Right atrium auricular region (tissue), 2 donors: Measurements from ENCODE around the gene ERCC6. TPM values are rescaled to one million over a fixed set of nuclear protein-coding genes. Genes with fewer than 3 reads are reported as not detected.

Source experiments
- DNase-seq: peaks from one replicate; pipeline ENCODE4 v3.0.0-alpha.2; 2019; ENCODE audit warnings: low spot score
- H3K27ac ChIP-seq, 2 donors: fragments of 200-600 bp; sonication (generic); 1 replicate in 1 of 2; 2 replicates in 1 of 2; pipeline ENCODE4 v1.5.1; 2016 to 2019
- H3K27me3 ChIP-seq, 2 donors: fragments of 200-600 bp; sonication (generic); one replicate each; pipeline versions ENCODE4 v1.5.1 to v1.6.0; 2017 to 2019
- H3K36me3 ChIP-seq: fragments of 200-600 bp; sonication (generic); one replicate; pipeline ENCODE4 v1.5.1; 2016
- H3K4me1 ChIP-seq, 2 donors: fragments of 200-600 bp; sonication (generic); one replicate each; pipeline versions ENCODE4 v1.5.1 to v1.6.0; 2017 to 2019
- H3K4me3 ChIP-seq, 2 donors: fragments of 200-600 bp; sonication (generic); 1 replicate in 1 of 2; 2 replicates in 1 of 2; pipeline ENCODE4 v1.5.1; 2017 to 2019; ENCODE audit warnings: mild to moderate bottlenecking in 1 of 2, moderate library complexity in 1 of 2
- H3K9me3 ChIP-seq, 2 donors: fragments of 200-600 bp; sonication (generic); one replicate each; pipeline ENCODE4 v1.5.1; 2019
- total RNA-seq, 2 donors: library from RNA; depleted of rRNA; stranded (reverse); fragments of >200 nt; gene quantifications; one replicate each; pipeline ENCODE4 v1.1.0, GENCODE V29; 2016
- TF ChIP-seq, protein P1 (sequence below), 2 donors: fragments of 200-600 bp; sonication (generic); IDR thresholded peaks; one replicate each; pipeline ENCODE4 v1.5.1; 2019; ENCODE audit warnings: antibody characterized with exemption in 2 of 2

The ERCC6 gene
- total RNA-seq, 2 donors from 2014 or later = 11.5 to 12.0 TPM

DNA sequence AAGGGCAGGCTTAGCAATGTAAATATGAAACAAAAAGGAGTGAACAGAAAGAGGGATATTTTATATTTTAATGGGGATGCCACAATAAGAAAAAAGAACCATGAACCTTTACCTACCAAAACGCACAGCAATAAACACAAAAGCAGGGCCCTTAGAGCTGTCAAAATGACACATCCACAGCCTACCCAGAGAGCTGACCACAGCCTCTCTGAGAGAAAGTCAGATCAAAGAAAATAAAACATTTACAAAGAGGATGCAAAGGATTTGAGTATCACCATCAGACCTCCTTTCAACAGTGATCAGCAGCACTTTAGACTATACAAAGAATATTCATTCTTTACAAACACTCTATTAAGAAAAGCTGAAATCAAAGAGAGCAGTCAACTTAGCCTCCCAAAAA, 52.9 kb downstream of the ERCC6 start:
- no peak for DNase-seq
- TF ChIP-seq, protein P1, sequence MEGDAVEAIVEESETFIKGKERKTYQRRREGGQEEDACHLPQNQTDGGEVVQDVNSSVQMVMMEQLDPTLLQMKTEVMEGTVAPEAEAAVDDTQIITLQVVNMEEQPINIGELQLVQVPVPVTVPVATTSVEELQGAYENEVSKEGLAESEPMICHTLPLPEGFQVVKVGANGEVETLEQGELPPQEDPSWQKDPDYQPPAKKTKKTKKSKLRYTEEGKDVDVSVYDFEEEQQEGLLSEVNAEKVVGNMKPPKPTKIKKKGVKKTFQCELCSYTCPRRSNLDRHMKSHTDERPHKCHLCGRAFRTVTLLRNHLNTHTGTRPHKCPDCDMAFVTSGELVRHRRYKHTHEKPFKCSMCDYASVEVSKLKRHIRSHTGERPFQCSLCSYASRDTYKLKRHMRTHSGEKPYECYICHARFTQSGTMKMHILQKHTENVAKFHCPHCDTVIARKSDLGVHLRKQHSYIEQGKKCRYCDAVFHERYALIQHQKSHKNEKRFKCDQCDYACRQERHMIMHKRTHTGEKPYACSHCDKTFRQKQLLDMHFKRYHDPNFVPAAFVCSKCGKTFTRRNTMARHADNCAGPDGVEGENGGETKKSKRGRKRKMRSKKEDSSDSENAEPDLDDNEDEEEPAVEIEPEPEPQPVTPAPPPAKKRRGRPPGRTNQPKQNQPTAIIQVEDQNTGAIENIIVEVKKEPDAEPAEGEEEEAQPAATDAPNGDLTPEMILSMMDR (IDR thresholded peaks at IDR 0.05) = no peak
- Histone ChIP-seq H3K27ac (no peak overlapping the region), H3K36me3 (no peaks in the 10 kb centered on the region), H3K4me1 (no peaks in the 10 kb centered on the region), H3K9me3 (no peaks in the 10 kb centered on the region), H3K4me3 (no peak overlapping the region), H3K27me3 (no peaks in the 10 kb centered on the region)

DNA sequence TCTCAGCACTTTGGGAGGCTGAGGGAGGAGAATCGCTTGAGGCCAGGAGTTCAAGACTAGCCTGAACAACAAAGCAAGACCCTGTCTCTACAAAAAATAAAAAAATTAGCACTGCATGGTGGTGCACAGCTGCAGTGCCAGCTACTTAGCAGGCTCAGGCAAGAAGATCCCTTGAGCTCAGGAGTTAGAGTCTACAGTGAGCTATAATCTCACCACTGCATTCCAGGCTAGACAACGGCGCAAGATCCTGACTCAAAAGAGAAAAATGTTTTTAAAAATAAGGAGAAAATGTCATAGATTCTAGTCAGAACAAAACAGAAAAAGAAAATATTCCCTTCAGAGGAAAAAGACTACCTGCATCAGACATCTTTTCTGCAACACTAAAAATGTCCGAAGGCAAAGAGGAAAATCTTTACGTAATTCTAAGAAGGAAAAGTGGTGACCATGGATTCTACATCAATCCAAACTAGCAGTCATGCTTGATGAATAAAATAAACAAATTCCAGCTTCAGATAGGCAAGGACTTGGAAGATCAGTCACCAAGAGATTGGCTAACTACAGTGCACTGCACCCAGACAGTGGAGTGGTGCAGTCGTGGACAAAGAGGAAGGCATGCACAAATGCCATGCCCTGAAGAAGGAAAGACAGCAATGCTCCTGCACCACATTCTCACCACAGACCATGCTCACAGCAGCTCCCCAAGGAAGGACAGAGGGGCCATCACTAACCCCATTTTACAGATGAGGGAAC, 54.3 kb downstream of the ERCC6 start:
- TF ChIP-seq, protein P1 (IDR thresholded peaks at IDR 0.05) = no peak
- Histone ChIP-seq H3K9me3 (no peaks in the 10 kb centered on the region), H3K4me1 (no peaks in the 10 kb centered on the region), H3K27me3 (no peaks in the 10 kb centered on the region), H3K36me3 (peaks cover 4% of the 10 kb centered on the region), H3K4me3 (no peak overlapping the region), H3K27ac (no peak overlapping the region)
- DNase-seq = no peak

DNA sequence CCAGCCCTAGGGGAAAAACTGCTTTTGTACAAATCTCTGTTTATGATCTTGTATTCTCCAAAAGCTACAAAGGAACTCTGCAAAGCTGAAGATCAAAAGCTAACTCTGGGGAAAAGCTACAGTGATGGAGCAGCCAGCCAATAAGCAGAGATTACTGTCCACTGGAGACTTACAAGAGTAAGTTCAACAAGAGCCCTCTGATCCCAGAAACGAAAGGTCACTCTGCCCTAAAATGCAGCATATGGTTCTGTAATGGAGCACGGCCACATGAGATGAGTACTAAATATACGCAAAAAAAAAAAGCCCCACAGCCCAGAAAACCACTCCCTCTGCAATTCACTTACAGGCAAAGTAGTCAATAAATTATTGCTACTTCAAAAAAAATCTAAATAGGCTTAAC, 60.1 kb downstream of the ERCC6 start:
- no peaks in the 10 kb centered on the region for H3K9me3 ChIP-seq
- H3K4me1 ChIP-seq = no peaks in the 10 kb centered on the region
- no peak overlapping the region for H3K4me3 ChIP-seq
- H3K27me3 ChIP-seq = no peaks in the 10 kb centered on the region
- DNase-seq = no peak
- TF ChIP-seq, protein P1 (IDR thresholded peaks at IDR 0.05) = no peak
- H3K27ac ChIP-seq = no peak overlapping the region
- peaks cover 37% of the 10 kb centered on the region for H3K36me3 ChIP-seq

DNA sequence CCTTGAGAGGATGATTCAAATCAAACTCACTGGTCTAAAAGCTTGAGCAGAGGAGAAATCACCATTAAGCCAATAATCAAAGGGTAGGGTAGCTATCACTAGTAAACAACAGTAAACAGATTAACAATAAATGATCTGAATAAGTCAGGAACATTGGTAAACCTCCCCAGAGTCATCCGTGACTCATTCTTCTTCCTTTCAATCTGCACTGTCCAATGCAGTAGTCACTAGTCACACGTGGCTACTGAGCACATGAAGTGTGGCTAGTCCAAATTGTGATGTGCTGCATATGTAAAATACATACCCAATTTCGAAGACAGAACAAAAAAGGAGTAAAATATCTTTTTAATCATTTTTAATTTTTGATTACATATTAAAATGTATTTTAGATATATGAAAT, 64.0 kb downstream of the ERCC6 start:
- Histone ChIP-seq H3K4me1 (no peaks in the 10 kb centered on the region), H3K27ac (no peak overlapping the region), H3K27me3 (no peaks in the 10 kb centered on the region), H3K36me3 (peaks cover 72% of the 10 kb centered on the region), H3K9me3 (no peaks in the 10 kb centered on the region), H3K4me3 (no peak overlapping the region)
- TF ChIP-seq, protein P1 (IDR thresholded peaks at IDR 0.05) = no peak
- no peak for DNase-seq

DNA sequence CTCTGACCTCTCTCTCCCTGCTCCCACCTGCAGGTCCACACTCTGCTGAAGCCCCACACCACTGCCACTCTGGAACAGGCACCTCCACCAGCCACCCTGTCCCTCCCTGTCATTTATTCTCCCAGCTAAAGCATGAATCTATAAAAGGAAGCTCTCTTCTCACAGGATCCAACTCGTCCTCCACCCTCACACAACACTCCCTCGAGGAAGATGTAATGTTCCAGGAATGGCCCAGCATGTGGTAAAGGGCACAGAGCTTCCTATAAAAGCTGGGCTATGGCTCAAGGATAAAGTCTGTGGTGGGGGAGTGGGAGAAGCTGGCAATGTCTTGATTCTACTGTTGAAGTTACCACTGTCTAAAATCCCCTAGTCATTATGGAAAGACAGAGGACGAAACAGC, 67.4 kb downstream of the ERCC6 start:
- TF ChIP-seq, protein P1 (IDR thresholded peaks at IDR 0.05) = no peak
- H3K4me1 ChIP-seq = no peaks in the 10 kb centered on the region
- H3K36me3 ChIP-seq = peaks cover 68% of the 10 kb centered on the region
- H3K9me3 ChIP-seq = no peaks in the 10 kb centered on the region
- DNase-seq = no peak
- no peak overlapping the region for H3K4me3 ChIP-seq
- no peak overlapping the region for H3K27ac ChIP-seq
- no peaks in the 10 kb centered on the region for H3K27me3 ChIP-seq

DNA sequence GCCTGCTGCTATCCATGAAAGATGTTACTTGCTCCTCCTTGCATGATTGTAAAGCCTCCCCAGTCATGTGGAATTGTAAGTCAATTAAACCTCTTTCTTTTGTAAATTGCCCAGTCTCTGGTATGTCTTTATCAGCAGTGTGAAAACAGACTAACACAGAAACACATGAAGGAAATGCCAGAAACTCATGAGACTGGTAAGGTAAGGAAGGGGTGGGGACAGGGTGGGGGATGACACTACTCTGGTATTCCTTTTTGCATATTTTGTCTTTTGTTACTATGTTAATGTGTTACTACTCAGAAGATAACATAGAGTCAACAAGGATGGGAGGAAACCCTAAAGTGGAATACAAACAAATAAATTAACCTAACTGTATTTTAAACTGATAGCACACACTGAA, 73.2 kb downstream of the ERCC6 start:
- H3K36me3 ChIP-seq = peaks cover 34% of the 10 kb centered on the region
- TF ChIP-seq, protein P1 (IDR thresholded peaks at IDR 0.05) = no peak

More for the DNA sequence above, 73.2 kb downstream of the ERCC6 start:
- H3K9me3 ChIP-seq = no peaks in the 10 kb centered on the region
- H3K4me1 ChIP-seq = no peaks in the 10 kb centered on the region
- no peak overlapping the region for H3K27ac ChIP-seq
- H3K4me3 ChIP-seq = no peak overlapping the region
- no peak for DNase-seq
- no peaks in the 10 kb centered on the region for H3K27me3 ChIP-seq
